DND-41 (cell line): ENCODE data around the gene RRAS.

ENCODE experiments used
- EZH2 ChIP-seq: IDR thresholded peaks from 3 replicates; pipeline ENCODE4 v1.6.1; 2012; ENCODE audit warnings: borderline replicate concordance, low read depth, mild to moderate bottlenecking, moderate library complexity, low read length, inconsistent platforms; ENCODE audit not compliant: severe bottlenecking
- TF ChIP-seq, protein P1 (sequence below): IDR thresholded peaks from 2 replicates; pipeline ENCODE4 v1.5.1; 2012; ENCODE audit warnings: borderline replicate concordance, low read length, moderate library complexity, mild to moderate bottlenecking; ENCODE audit not compliant: poor library complexity, severe bottlenecking; ENCODE audit errors: extremely low read depth

DNA sequence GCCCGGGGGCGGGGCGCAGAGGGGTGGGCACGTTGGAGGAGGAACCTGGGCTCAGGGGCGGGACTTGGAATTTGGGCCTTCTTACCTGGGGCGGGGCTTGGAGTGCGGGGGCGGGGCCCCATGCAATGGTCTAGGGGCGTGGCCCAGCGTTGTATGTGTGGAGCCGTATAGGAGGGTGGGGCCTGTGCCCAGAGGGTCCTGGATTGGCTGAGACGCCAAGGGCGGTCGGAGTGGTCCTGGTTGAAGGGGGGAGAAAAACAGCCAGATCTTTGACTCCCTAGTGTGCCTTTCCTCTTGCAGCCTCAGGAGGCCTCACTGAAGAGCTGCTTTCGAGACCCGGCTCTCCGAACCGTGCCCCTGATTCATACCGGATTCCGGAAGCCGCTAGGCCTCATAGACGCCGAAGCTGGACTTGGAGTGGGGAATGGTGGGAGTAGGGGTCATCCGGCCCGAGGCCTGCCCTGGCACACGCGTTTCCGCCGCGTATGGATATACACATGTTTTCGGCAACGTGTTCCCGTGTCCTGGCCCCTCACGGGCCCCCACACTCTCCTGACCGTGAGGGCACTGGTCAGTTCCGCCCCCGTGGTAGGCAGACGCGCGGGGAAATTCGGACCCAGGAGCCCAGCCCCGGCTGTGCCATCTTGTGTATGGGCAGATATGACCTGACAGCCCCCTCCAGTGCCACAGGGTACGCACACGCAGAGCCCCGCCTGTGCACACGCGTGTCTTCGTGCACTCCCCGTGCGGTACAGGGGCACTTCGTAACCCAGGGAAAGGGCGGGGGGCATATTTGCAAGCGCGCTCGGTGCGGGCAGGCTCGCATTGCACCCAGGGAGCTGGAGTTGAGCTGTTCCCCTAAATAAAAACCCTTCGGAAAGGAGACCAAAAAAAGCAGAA, 49.6 kb downstream of the RRAS start:
- TF ChIP-seq, protein P1, sequence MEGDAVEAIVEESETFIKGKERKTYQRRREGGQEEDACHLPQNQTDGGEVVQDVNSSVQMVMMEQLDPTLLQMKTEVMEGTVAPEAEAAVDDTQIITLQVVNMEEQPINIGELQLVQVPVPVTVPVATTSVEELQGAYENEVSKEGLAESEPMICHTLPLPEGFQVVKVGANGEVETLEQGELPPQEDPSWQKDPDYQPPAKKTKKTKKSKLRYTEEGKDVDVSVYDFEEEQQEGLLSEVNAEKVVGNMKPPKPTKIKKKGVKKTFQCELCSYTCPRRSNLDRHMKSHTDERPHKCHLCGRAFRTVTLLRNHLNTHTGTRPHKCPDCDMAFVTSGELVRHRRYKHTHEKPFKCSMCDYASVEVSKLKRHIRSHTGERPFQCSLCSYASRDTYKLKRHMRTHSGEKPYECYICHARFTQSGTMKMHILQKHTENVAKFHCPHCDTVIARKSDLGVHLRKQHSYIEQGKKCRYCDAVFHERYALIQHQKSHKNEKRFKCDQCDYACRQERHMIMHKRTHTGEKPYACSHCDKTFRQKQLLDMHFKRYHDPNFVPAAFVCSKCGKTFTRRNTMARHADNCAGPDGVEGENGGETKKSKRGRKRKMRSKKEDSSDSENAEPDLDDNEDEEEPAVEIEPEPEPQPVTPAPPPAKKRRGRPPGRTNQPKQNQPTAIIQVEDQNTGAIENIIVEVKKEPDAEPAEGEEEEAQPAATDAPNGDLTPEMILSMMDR: peak; percentile 36
- no peak for TF ChIP-seq EZH2
